Neural progenitor cell (in vitro differentiated cells): ENCODE results near the gene CCDC183.

Experiments
- EZH2 ChIP-seq: fragments of 200-600 bp; sonication (generic); IDR thresholded peaks from 2 replicates; pipeline ENCODE4 v1.6.1; 2017; ENCODE audit warnings: antibody characterized with exemption, mild to moderate bottlenecking, moderate library complexity
- TF ChIP-seq, protein P1 (sequence below): fragments of 200-600 bp; sonication (generic); IDR thresholded peaks from 2 replicates; pipeline ENCODE4 v1.5.1; 2017; ENCODE audit warnings: antibody characterized with exemption, mild to moderate bottlenecking

DNA sequence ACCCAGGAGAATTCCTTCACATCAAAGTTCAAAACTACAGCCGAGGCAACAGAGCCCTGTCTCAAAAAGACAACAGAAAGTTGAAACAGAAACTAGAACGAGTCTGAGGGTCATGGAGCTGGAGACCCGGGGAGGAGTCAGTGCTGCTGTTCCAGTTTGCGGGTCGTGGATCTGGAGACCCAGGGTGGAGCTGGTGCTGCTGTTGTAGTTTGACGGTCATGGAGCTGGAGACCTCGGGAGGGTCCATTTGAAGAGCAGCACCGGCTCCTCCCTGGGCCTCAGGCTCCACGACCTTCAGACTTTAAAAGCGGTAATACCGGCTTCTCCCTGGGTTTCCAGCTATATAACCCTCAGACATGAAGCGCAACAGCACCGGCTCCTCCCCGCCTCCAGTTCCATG, 18.8 kb upstream of the CCDC183 start:
- no peak for TF ChIP-seq EZH2
- TF ChIP-seq, protein P1, sequence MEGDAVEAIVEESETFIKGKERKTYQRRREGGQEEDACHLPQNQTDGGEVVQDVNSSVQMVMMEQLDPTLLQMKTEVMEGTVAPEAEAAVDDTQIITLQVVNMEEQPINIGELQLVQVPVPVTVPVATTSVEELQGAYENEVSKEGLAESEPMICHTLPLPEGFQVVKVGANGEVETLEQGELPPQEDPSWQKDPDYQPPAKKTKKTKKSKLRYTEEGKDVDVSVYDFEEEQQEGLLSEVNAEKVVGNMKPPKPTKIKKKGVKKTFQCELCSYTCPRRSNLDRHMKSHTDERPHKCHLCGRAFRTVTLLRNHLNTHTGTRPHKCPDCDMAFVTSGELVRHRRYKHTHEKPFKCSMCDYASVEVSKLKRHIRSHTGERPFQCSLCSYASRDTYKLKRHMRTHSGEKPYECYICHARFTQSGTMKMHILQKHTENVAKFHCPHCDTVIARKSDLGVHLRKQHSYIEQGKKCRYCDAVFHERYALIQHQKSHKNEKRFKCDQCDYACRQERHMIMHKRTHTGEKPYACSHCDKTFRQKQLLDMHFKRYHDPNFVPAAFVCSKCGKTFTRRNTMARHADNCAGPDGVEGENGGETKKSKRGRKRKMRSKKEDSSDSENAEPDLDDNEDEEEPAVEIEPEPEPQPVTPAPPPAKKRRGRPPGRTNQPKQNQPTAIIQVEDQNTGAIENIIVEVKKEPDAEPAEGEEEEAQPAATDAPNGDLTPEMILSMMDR = no peak
